Measurements from ENCODE around the gene KLHL40.

Gene KLHL40

GRCh38 chr3:42690766-42691680 is 5.7 kb downstream of the KLHL40 start:
- no peaks in the 10 kb centered on the region for H3K36me3 ChIP-seq (ENCODE audit: insufficient read depth, low read length)
- DNase-seq, result no peak
- H3K4me1 ChIP-seq (ENCODE audit: insufficient read depth, low read length), result no peaks in the 10 kb centered on the region
- no peak for ATAC-seq (ENCODE audit: insufficient read depth, low read depth)
- H2AFZ ChIP-seq (ENCODE audit: low read depth, low read length), result no peak overlapping the region
- no peaks in the 10 kb centered on the region for H3K9me3 ChIP-seq (ENCODE audit: insufficient read depth, low read length, severe bottlenecking)
- H3K27me3 ChIP-seq (ENCODE audit: insufficient read depth, low read length, poor library complexity), result no peaks in the 10 kb centered on the region
- 0 out of 2 replicates have a peak, but pooled peaks cover 5% of the 10 kb centered on the region for H4K20me1 ChIP-seq (ENCODE audit: insufficient read depth, low read length)
- H3K27ac ChIP-seq (ENCODE audit: low read length), result no peak overlapping the region
- no peaks in the 10 kb centered on the region for H3K79me2 ChIP-seq (ENCODE audit: insufficient read depth, low read length)
- no peak for TF ChIP-seq EZH2 (IDR thresholded peaks at IDR 0.05; ENCODE audit: borderline replicate concordance, low read depth, low read length, severe bottlenecking)
- no peak for TF ChIP-seq CTCF (IDR thresholded peaks at IDR 0.05; ENCODE audit: borderline replicate concordance, extremely low read depth, low read length, poor library complexity, severe bottlenecking)
- no peak overlapping the region for H3K4me2 ChIP-seq (ENCODE audit: insufficient read depth, low read length)
- H3K9ac ChIP-seq (ENCODE audit: low read depth, low read length), result no peak overlapping the region
- no peak overlapping the region for H3K4me3 ChIP-seq (ENCODE audit: low read depth in 1 of 2, low read length in 2 of 2)

- Histone ChIP-seq H3K27ac (ENCODE audit: low read length) (no peak overlapping the region), H2AFZ (ENCODE audit: low read depth, low read length) (no peak overlapping the region), H3K36me3 (ENCODE audit: insufficient read depth, low read length) (no peaks in the 10 kb centered on the region), H3K27me3 (ENCODE audit: insufficient read depth, low read length, poor library complexity) (no peaks in the 10 kb centered on the region), H3K79me2 (ENCODE audit: insufficient read depth, low read length) (no peaks in the 10 kb centered on the region), H3K4me3 (ENCODE audit: low read depth in 1 of 2, low read length in 2 of 2) (no peak overlapping the region), H3K9ac (ENCODE audit: low read depth, low read length) (no peak overlapping the region), H4K20me1 (ENCODE audit: insufficient read depth, low read length) (0 out of 2 replicates have a peak, but pooled peaks cover 1% of the 10 kb centered on the region), H3K4me1 (ENCODE audit: insufficient read depth, low read length) (no peaks in the 10 kb centered on the region), H3K9me3 (ENCODE audit: insufficient read depth, low read length, severe bottlenecking) (no peaks in the 10 kb centered on the region), H3K4me2 (ENCODE audit: insufficient read depth, low read length) (no peak overlapping the region)
- TF ChIP-seq EZH2 (IDR thresholded peaks at IDR 0.05; ENCODE audit: borderline replicate concordance, low read depth, low read length, severe bottlenecking) (no peak), CTCF (IDR thresholded peaks at IDR 0.05; ENCODE audit: borderline replicate concordance, extremely low read depth, low read length, poor library complexity, severe bottlenecking) (no peak)
- ATAC-seq (ENCODE audit: insufficient read depth, low read depth) (no peak), DNase-seq (no peak)
Measured at GRCh38 chr3:42691816-42692666, 6.7 kb downstream of the KLHL40 start.

GRCh38 chr3:42692667-42693529 is 7.6 kb downstream of the KLHL40 start:
- no peak for DNase-seq
- Histone ChIP-seq H3K36me3 (ENCODE audit: insufficient read depth, low read length) (no peaks in the 10 kb centered on the region), H2AFZ (ENCODE audit: low read depth, low read length) (no peak overlapping the region), H3K4me1 (ENCODE audit: insufficient read depth, low read length) (no peaks in the 10 kb centered on the region), H3K79me2 (ENCODE audit: insufficient read depth, low read length) (no peaks in the 10 kb centered on the region), H3K4me2 (ENCODE audit: insufficient read depth, low read length) (no peak overlapping the region), H3K9ac (ENCODE audit: low read depth, low read length) (no peak overlapping the region), H3K9me3 (ENCODE audit: insufficient read depth, low read length, severe bottlenecking) (no peaks in the 10 kb centered on the region), H3K4me3 (ENCODE audit: low read depth in 1 of 2, low read length in 2 of 2) (no peak overlapping the region), H4K20me1 (ENCODE audit: insufficient read depth, low read length) (no peaks in the 10 kb centered on the region), H3K27me3 (ENCODE audit: insufficient read depth, low read length, poor library complexity) (no peaks in the 10 kb centered on the region), H3K27ac (ENCODE audit: low read length) (no peak overlapping the region)
- no peak for TF ChIP-seq CTCF (IDR thresholded peaks at IDR 0.05; ENCODE audit: borderline replicate concordance, extremely low read depth, low read length, poor library complexity, severe bottlenecking)
- no peak for TF ChIP-seq EZH2 (IDR thresholded peaks at IDR 0.05; ENCODE audit: borderline replicate concordance, low read depth, low read length, severe bottlenecking)
- no peak for ATAC-seq (ENCODE audit: insufficient read depth, low read depth)

Data from DND-41 (cell line).